Measurements from ENCODE around the gene ANXA10. TPM values are rescaled to one million over a fixed set of nuclear protein-coding genes. Genes with fewer than 3 reads are reported as not detected.

The ANXA10 gene
- polyA plus RNA-seq, 1 of the 3 experiments (the other 2 are of a cell fraction) = 0.23 TPM

GRCh38 chr4:168177546-168178149, 85.3 kb downstream of the ANXA10 start:
- no peak for DNase-seq
- Histone ChIP-seq H3K27ac (ENCODE audit: low read depth in 2 of 2, low read length in 1 of 2) (no peak overlapping the region), H3F3A (replicated peaks; ENCODE audit: insufficient read depth) (no peaks in the 10 kb centered on the region), H3K4me2 (no peak overlapping the region), H3K9me3 (no peaks in the 10 kb centered on the region), H3K9me2 (no peaks in the 10 kb centered on the region), H3K4me1 (ENCODE audit: control insufficient read depth in 1 of 2, insufficient read depth in 2 of 2, low read depth in 1 of 2, low read length in 1 of 2) (no peaks in the 10 kb centered on the region), H2AFZ (ENCODE audit: low read depth) (no peak overlapping the region), H4K20me1 (ENCODE audit: insufficient read depth) (no peaks in the 10 kb centered on the region), H3K79me2 (ENCODE audit: insufficient read depth) (no peaks in the 10 kb centered on the region), H3K36me3 (replicated peaks in 1 of 2; ENCODE audit: control insufficient read depth in 1 of 2, insufficient read depth in 2 of 2, low read length in 1 of 2) (no peaks in the 10 kb centered on the region), H3K9ac (no peak overlapping the region), H3K4me3 (ENCODE audit: low read depth in 2 of 2, low read length in 1 of 2) (no peak overlapping the region), H3K27me3 (ENCODE audit: insufficient read depth) (no peaks in the 10 kb centered on the region)
- ChIA-PET POLR2A (no interaction called here), CTCF (interaction anchor here (1.0 kb wide), 1 partner anchor 24 kb away, joined by 3 read pairs; no protein-coding TSS in a partner anchor)
- WGBS (ENCODE audit: low lambda C conversion rate) = 86% methylated on average over 5 of the region's 5 CpGs
- TF ChIP-seq YY1 (IDR thresholded peaks at IDR 0.05; ENCODE audit: low read depth) (no peak), SMC3 (IDR thresholded peaks at IDR 0.05; ENCODE audit: low read depth, low read length) (no peak), GABPA (IDR thresholded peaks at IDR 0.05; ENCODE audit: low read depth) (no peak), MAX (IDR thresholded peaks at IDR 0.05; ENCODE audit: low read depth) (no peak), EZH2phosphoT487 (IDR thresholded peaks at IDR 0.05; ENCODE audit: borderline replicate concordance, low read depth) (no peak), IRF3 (IDR thresholded peaks at IDR 0.05; ENCODE audit: low read depth, low read length) (no peak), PBX3 (IDR thresholded peaks at IDR 0.05) (no peak), GATA2 (CRISPR knock-in tag; IDR thresholded peaks at IDR 0.05) (no peak), TCF12 (IDR thresholded peaks at IDR 0.05) (no peak)

GRCh38 chr4:168183717-168184571, 91.6 kb downstream of the ANXA10 start:
- H3K4me3 ChIP-seq (ENCODE audit: low read depth in 2 of 2, low read length in 1 of 2) = no peak overlapping the region
- CTCF ChIA-PET = interaction anchor here (0.7 to 2.0 kb wide), 16 partner anchors 9 to 747 kb away, joined by 3 to 11 read pairs (median 4); no protein-coding TSS in a partner anchor
- H3K27me3 ChIP-seq (ENCODE audit: insufficient read depth) = no peaks in the 10 kb centered on the region
- no peaks in the 10 kb centered on the region for H3F3A ChIP-seq (replicated peaks; ENCODE audit: insufficient read depth)
- no peak overlapping the region; the same call in 1 of the 2 replicates for H2AFZ ChIP-seq (ENCODE audit: low read depth)
- POLR2A ChIA-PET = no interaction called here
- H3K36me3 ChIP-seq (replicated peaks in 1 of 2; ENCODE audit: control insufficient read depth in 1 of 2, insufficient read depth in 2 of 2, low read length in 1 of 2) = no peaks in the 10 kb centered on the region
- no peaks in the 10 kb centered on the region for H3K4me1 ChIP-seq (ENCODE audit: control insufficient read depth in 1 of 2, insufficient read depth in 2 of 2, low read depth in 1 of 2, low read length in 1 of 2)
- H4K20me1 ChIP-seq (ENCODE audit: insufficient read depth) = no peaks in the 10 kb centered on the region
- peak; percentile 49 for DNase-seq
- H3K79me2 ChIP-seq (ENCODE audit: insufficient read depth) = no peaks in the 10 kb centered on the region
- H3K9me3 ChIP-seq = no peaks in the 10 kb centered on the region
- TF ChIP-seq YY1 (IDR thresholded peaks at IDR 0.05; ENCODE audit: low read depth) (no peak), RAD21 (IDR thresholded peaks at IDR 0.05; ENCODE audit: low read length) (peak; percentile 84), CTCF (IDR thresholded peaks at IDR 0.05) (peak; percentile 85), SMC3 (IDR thresholded peaks at IDR 0.05; ENCODE audit: low read depth, low read length) (peak; percentile 59)
- H3K4me2 ChIP-seq = no peak overlapping the region
- H3K9ac ChIP-seq = no peak overlapping the region
- no peak overlapping the region for H3K27ac ChIP-seq (ENCODE audit: low read depth in 2 of 2, low read length in 1 of 2)
- H3K9me2 ChIP-seq = no peaks in the 10 kb centered on the region
- 26% methylated on average over 6 of the region's 6 CpGs for WGBS (ENCODE audit: low lambda C conversion rate)
